Measurements from ENCODE around the gene TFF3. TPM values are rescaled to one million over a fixed set of nuclear protein-coding genes. Genes with fewer than 3 reads are reported as not detected.

Gene TFF3
- total and polyA plus RNA-seq, 2 experiments from 2014 or later, result not detected

- Histone ChIP-seq H3K9ac (no peak overlapping the region), H3K9me3 (ENCODE audit: low read depth) (no peaks in the 10 kb centered on the region), H3K9me2 (ENCODE audit: insufficient read depth) (no peaks in the 10 kb centered on the region), H2AFZ (no peak overlapping the region), H3K4me3 (no peak overlapping the region), H3K79me2 (ENCODE audit: insufficient read depth) (no peaks in the 10 kb centered on the region), H3K4me1 (ENCODE audit: insufficient read depth) (no peaks in the 10 kb centered on the region), H3K36me3 (ENCODE audit: low read depth) (no peaks in the 10 kb centered on the region), H4K20me1 (ENCODE audit: insufficient read depth) (no peaks in the 10 kb centered on the region), H3F3A (ENCODE audit: insufficient read depth) (no peaks in the 10 kb centered on the region), H3K27ac (no peak overlapping the region), H3K4me2 (ENCODE audit: unreplicated experiment) (no peak overlapping the region), H3K27me3 (replicated peaks; ENCODE audit: insufficient read depth) (no peaks in the 10 kb centered on the region)
- TF ChIP-seq EZH2 (IDR thresholded peaks at IDR 0.05; ENCODE audit: insufficient read depth, poor library complexity, severe bottlenecking) (no peak), EZH2phosphoT487 (IDR thresholded peaks at IDR 0.05; ENCODE audit: insufficient read depth, low read depth) (no peak)
- no peak for DNase-seq
- WGBS, 2 experiments (ENCODE audit: low coverage in 1 of 2, low lambda C conversion rate in 2 of 2, missing lambda C conversion rate in 2 of 2), result 48 to 52% methylated on average over 13 of the region's 13 CpGs
- in situ Hi-C loops (cut with MboI), result no loop called here
Observed at GRCh38 chr21:42276076-42276475, 39.1 kb downstream of the TFF3 start.

DNA sequence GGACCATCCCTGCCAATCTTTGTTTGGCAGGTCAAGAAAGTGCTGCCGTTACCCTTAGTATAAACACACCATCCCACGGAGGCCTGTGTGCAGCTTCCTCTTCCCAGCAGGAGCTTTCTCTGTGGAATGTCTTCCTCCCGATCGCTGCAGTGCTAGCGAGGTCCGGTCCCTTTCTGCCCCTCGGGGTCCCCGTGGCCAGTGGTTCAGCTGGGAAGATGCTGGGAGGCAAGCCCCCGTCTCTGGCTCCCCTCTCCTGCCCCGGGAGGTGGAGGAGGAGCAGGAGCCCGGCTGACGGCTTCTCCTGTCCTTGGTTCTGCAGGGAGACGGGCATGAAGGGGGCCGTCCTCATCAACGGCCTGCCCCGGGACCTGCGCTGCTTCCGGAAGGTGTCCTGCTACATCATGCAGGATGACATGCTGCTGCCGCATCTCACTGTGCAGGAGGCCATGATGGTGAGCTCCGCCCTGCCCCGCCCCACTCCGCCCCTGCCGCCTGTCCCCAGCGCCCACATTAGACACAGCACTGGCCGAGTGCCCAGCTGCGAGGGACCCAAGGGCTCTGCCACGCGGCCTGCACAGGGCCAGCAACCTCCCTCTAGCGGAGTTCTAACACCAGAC lies 42.1 kb downstream of the TFF3 start:
- no peaks in the 10 kb centered on the region for H4K20me1 ChIP-seq (ENCODE audit: insufficient read depth)
- H3K4me3 ChIP-seq, result no peak overlapping the region
- no peak overlapping the region for H3K9ac ChIP-seq
- H3K4me2 ChIP-seq (ENCODE audit: unreplicated experiment), result no peak overlapping the region
- TF ChIP-seq EZH2phosphoT487 (IDR thresholded peaks at IDR 0.05; ENCODE audit: insufficient read depth, low read depth) (no peak), EZH2 (IDR thresholded peaks at IDR 0.05; ENCODE audit: insufficient read depth, poor library complexity, severe bottlenecking) (no peak)
- DNase-seq, result no peak
- no peaks in the 10 kb centered on the region for H3K79me2 ChIP-seq (ENCODE audit: insufficient read depth)
- in situ Hi-C loops (cut with MboI), result no loop called here
- H3K4me1 ChIP-seq (ENCODE audit: insufficient read depth), result no peaks in the 10 kb centered on the region
- no peaks in the 10 kb centered on the region for H3K9me2 ChIP-seq (ENCODE audit: insufficient read depth)
- H3K9me3 ChIP-seq (ENCODE audit: low read depth), result no peaks in the 10 kb centered on the region
- 62 to 66% methylated on average over 15 to 29 of the region's 29 CpGs for WGBS, 2 experiments (ENCODE audit: low coverage in 1 of 2, low lambda C conversion rate in 2 of 2, missing lambda C conversion rate in 2 of 2)
- no peak overlapping the region for H3K27ac ChIP-seq
- no peaks in the 10 kb centered on the region for H3K27me3 ChIP-seq (replicated peaks; ENCODE audit: insufficient read depth)
- H2AFZ ChIP-seq, result no peak overlapping the region
- no peaks in the 10 kb centered on the region for H3F3A ChIP-seq (ENCODE audit: insufficient read depth)
- no peaks in the 10 kb centered on the region for H3K36me3 ChIP-seq (ENCODE audit: low read depth)

DNA sequence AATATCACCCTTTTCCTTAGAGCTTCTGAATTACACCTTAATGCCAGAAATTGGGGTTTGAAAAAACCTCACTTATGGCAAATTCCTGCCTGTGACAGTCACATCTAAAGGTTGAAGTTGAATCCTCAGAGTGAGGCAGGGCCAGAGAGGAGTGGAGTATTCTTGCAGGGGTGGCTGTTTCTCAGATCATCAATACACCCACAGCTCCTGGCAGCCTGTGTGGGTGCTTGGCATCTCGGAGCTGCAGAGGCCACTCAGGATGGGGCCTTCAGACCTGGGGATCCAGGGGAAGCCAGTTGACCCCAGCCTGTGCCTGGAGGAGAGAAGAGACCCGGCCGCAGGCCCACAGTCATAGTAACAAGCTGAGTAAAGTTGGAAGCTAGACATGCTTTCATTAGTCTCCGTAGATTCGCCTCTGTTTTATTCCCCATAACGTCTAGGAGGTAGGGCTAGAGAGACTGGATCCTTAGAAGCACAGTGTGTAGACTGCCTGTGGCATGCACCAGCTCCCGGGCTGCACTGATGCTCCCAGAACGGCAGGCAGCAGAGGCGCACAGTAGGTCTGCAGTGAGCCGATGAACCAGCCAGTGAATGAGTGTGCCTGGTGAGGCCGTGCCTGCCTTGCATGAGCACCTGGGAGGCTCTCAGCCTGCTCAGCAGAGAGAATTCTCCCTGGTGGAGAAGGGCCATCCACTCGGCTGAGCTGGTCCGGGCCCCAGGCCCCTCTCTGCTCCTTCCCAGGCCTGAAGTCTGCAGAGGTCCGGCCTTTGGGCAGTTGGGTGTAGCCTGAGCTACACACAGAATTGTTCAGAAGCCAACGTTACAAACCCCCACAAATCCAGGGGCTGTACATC lies 42.9 kb downstream of the TFF3 start:
- Histone ChIP-seq H3K36me3 (ENCODE audit: low read depth) (no peaks in the 10 kb centered on the region), H3K9me3 (ENCODE audit: low read depth) (no peaks in the 10 kb centered on the region), H4K20me1 (ENCODE audit: insufficient read depth) (no peaks in the 10 kb centered on the region), H3F3A (ENCODE audit: insufficient read depth) (no peaks in the 10 kb centered on the region), H3K4me2 (ENCODE audit: unreplicated experiment) (no peak overlapping the region), H3K79me2 (ENCODE audit: insufficient read depth) (no peaks in the 10 kb centered on the region), H3K4me1 (ENCODE audit: insufficient read depth) (no peaks in the 10 kb centered on the region), H2AFZ (no peak overlapping the region), H3K27ac (no peak overlapping the region), H3K27me3 (replicated peaks; ENCODE audit: insufficient read depth) (no peaks in the 10 kb centered on the region), H3K4me3 (no peak overlapping the region), H3K9me2 (ENCODE audit: insufficient read depth) (no peaks in the 10 kb centered on the region), H3K9ac (no peak overlapping the region)
- DNase-seq, result no peak
- in situ Hi-C loops (cut with MboI), result no loop called here
- TF ChIP-seq EZH2 (IDR thresholded peaks at IDR 0.05; ENCODE audit: insufficient read depth, poor library complexity, severe bottlenecking) (no peak), EZH2phosphoT487 (IDR thresholded peaks at IDR 0.05; ENCODE audit: insufficient read depth, low read depth) (no peak)
- 66 to 67% methylated on average over 15 of the region's 15 CpGs for WGBS, 2 experiments (ENCODE audit: low coverage in 1 of 2, low lambda C conversion rate in 2 of 2, missing lambda C conversion rate in 2 of 2)

- in situ Hi-C loops (cut with MboI), result no loop called here
- Histone ChIP-seq H2AFZ (no peak overlapping the region), H3K9me3 (ENCODE audit: low read depth) (no peaks in the 10 kb centered on the region), H3F3A (ENCODE audit: insufficient read depth) (no peaks in the 10 kb centered on the region), H3K79me2 (ENCODE audit: insufficient read depth) (no peaks in the 10 kb centered on the region), H3K9me2 (ENCODE audit: insufficient read depth) (no peaks in the 10 kb centered on the region), H3K9ac (no peak overlapping the region), H3K4me2 (ENCODE audit: unreplicated experiment) (no peak overlapping the region), H3K36me3 (ENCODE audit: low read depth) (no peaks in the 10 kb centered on the region), H3K4me1 (ENCODE audit: insufficient read depth) (no peaks in the 10 kb centered on the region), H3K27me3 (replicated peaks; ENCODE audit: insufficient read depth) (no peaks in the 10 kb centered on the region), H3K4me3 (no peak overlapping the region), H3K27ac (no peak overlapping the region), H4K20me1 (ENCODE audit: insufficient read depth) (no peaks in the 10 kb centered on the region)
- 66 to 73% methylated on average over 6 of the region's 6 CpGs for WGBS, 2 experiments (ENCODE audit: low coverage in 1 of 2, low lambda C conversion rate in 2 of 2, missing lambda C conversion rate in 2 of 2)
- no peak for TF ChIP-seq EZH2 (IDR thresholded peaks at IDR 0.05; ENCODE audit: insufficient read depth, poor library complexity, severe bottlenecking)
- TF ChIP-seq EZH2phosphoT487 (IDR thresholded peaks at IDR 0.05; ENCODE audit: insufficient read depth, low read depth), result no peak
- no peak for DNase-seq
Observed at GRCh38 chr21:42271065-42271464, 44.1 kb downstream of the TFF3 start.
